ENCODE results near the gene IGSF1.

The IGSF1 gene

DNA sequence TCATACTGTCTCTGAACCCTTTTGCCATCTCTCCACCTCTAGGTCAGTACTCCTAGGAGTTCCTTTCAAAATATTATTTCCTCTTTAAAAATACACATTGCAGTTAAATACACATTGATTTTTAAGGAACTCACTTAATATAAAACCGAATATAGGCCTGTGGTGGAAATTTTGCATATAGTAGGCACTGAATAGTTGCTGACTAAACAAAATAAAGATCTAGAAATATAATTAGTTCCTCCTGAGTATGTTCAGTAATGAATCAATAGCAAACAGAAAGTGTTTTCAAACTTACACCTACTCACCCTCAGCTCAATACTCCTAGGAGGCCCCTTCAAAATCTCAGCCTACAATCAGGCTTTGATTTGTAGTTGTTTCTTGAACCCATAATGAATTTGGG is 61.5 kb downstream of the IGSF1 start:
- DNase-seq (ENCODE audit: low read depth): no peak
- H3K4me3 ChIP-seq (replicated peaks; ENCODE audit: low read depth, low read length): no peak overlapping the region
- TF ChIP-seq, protein P1, sequence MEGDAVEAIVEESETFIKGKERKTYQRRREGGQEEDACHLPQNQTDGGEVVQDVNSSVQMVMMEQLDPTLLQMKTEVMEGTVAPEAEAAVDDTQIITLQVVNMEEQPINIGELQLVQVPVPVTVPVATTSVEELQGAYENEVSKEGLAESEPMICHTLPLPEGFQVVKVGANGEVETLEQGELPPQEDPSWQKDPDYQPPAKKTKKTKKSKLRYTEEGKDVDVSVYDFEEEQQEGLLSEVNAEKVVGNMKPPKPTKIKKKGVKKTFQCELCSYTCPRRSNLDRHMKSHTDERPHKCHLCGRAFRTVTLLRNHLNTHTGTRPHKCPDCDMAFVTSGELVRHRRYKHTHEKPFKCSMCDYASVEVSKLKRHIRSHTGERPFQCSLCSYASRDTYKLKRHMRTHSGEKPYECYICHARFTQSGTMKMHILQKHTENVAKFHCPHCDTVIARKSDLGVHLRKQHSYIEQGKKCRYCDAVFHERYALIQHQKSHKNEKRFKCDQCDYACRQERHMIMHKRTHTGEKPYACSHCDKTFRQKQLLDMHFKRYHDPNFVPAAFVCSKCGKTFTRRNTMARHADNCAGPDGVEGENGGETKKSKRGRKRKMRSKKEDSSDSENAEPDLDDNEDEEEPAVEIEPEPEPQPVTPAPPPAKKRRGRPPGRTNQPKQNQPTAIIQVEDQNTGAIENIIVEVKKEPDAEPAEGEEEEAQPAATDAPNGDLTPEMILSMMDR (IDR thresholded peaks at IDR 0.05; ENCODE audit: low read length, missing control alignments): no peak

DNA sequence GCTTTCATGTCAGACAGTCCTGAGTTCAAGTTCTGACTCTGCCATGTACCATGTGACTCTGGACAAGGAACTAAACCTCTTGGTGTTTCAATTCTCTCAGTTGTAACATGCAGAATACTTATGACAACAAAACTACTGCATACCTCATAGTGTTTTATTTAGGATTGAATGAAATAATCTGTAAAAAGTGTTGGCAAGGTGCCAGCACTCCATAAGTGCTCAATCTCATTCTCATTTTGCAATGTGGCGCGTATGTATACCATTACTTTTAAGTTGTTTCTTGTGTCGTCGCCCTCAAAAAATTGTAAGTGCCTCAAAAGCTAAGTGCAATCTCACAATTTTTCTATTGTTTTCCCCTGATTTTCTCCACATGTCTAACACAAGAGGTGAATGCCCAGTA is 62.5 kb downstream of the IGSF1 start:
- TF ChIP-seq, protein P1 (IDR thresholded peaks at IDR 0.05; ENCODE audit: low read length, missing control alignments): no peak
- no peak overlapping the region for H3K4me3 ChIP-seq (replicated peaks; ENCODE audit: low read depth, low read length)
- no peak for DNase-seq (ENCODE audit: low read depth)

DNA sequence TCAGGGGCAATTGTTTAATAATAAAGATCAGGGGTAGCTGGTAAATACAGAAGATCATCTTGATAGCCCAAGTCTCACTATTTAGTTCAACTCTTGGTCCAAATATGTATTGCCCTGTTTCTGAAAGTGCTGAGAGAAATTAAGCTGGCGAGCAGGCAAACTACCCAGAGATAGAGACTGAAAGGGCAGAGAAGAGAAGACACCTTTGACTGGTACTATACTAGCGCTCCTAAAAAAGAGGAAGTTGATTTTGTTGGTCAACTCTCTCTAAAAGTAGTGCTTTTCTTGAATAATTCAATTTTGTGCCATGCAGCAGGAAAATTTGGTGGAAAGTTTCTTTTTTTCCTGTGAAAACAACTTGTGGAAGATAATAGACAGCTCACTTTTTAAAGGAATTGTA is 64.0 kb downstream of the IGSF1 start:
- no peak for DNase-seq (ENCODE audit: low read depth)
- H3K4me3 ChIP-seq (replicated peaks; ENCODE audit: low read depth, low read length): no peak overlapping the region
- TF ChIP-seq, protein P1 (IDR thresholded peaks at IDR 0.05; ENCODE audit: low read length, missing control alignments): no peak

All from fibroblast of pulmonary artery (primary cell).